HepG2 (cell line): ENCODE measurements around the gene RPH3AL.

Source experiments
- CHD2 ChIP-seq: IDR thresholded peaks from 2 replicates; pipeline ENCODE4 v1.6.1; 2011; ENCODE audit warnings: low read depth, low read length, improper control_type of control experiment
- EZH2 ChIP-seq: conservative IDR thresholded peaks from 2 replicates; pipeline ENCODE4 v1.6.1; 2012; ENCODE audit warnings: mild to moderate bottlenecking, low read depth, low read length, moderate library complexity
- FOXK1 ChIP-seq: sonication (generic); formaldehyde crosslinking; IDR thresholded peaks from 2 replicates; pipeline ENCODE4 v1.4.0; 2020; ENCODE audit warnings: low read depth, missing genetic modification reagents, borderline replicate concordance
- KAT7 ChIP-seq: IDR thresholded peaks from 2 replicates; pipeline ENCODE4 v1.6.1; 2018; ENCODE audit warnings: borderline replicate concordance, missing compliant biosample characterization
- MXI1 ChIP-seq: IDR thresholded peaks from 3 replicates; pipeline ENCODE4 v1.6.1; 2012; ENCODE audit warnings: low read depth, low read length, inconsistent platforms, borderline replicate concordance
- NFYB ChIP-seq: sonication (generic); formaldehyde crosslinking; IDR thresholded peaks from 2 replicates; pipeline ENCODE4 v1.4.0; 2020; ENCODE audit warnings: missing genetic modification reagents
- POLR2A ChIP-seq, 2 experiments: IDR thresholded peaks; 2 replicates each; pipeline ENCODE4 v1.6.1; 2011; ENCODE audit warnings: low read depth in 2 of 2, low read length in 2 of 2, mild to moderate bottlenecking in 1 of 2, moderate library complexity in 1 of 2; ENCODE audit not compliant: insufficient read depth in 1 of 2
- SIN3A ChIP-seq: IDR thresholded peaks from 2 replicates; pipeline ENCODE4 v1.6.1; 2011; ENCODE audit warnings: low read depth, mild to moderate bottlenecking, control low read depth, low read length, borderline replicate concordance
- TAF1 ChIP-seq: sonication (generic); formaldehyde crosslinking; IDR thresholded peaks from 2 replicates; pipeline ENCODE4 v1.4.0; 2020; ENCODE audit warnings: missing genetic modification reagents
- YY1 ChIP-seq: IDR thresholded peaks from 2 replicates; pipeline ENCODE4 v1.6.1; 2011; ENCODE audit warnings: low read length, low read depth, moderate library complexity, mild to moderate bottlenecking; ENCODE audit not compliant: insufficient read depth, insufficient replicate concordance
- ZNF407 ChIP-seq: sonication (generic); formaldehyde crosslinking; IDR thresholded peaks from one replicate; pipeline ENCODE4 v1.5.1; 2020; ENCODE audit warnings: mild to moderate bottlenecking, missing genetic modification reagents; ENCODE audit errors: not compliant biosample characterization
- ZNF605 ChIP-seq: sonication (generic); formaldehyde crosslinking; IDR thresholded peaks from 2 replicates; pipeline ENCODE4 v1.8.0; 2022; ENCODE audit warnings: mild to moderate bottlenecking, missing genetic modification reagents
- ZSCAN5A ChIP-seq: sonication (generic); formaldehyde crosslinking; IDR thresholded peaks from 2 replicates; pipeline ENCODE4 v1.8.0; 2022; ENCODE audit warnings: mild to moderate bottlenecking, missing genetic modification reagents, borderline replicate concordance
- TF ChIP-seq, protein P1 (sequence below), 2 experiments: sonication (generic) in 1 of 2; formaldehyde crosslinking in 1 of 2; IDR thresholded peaks; 2 replicates each; pipeline versions ENCODE4 v1.5.1 to v1.6.1; 2011 to 2020; ENCODE audit warnings: borderline replicate concordance in 1 of 2, low read depth in 1 of 2, low read length in 1 of 2, mild to moderate bottlenecking in 1 of 2, missing genetic modification reagents in 1 of 2, moderate library complexity in 1 of 2

- TF ChIP-seq TAF1 (CRISPR knock-in tag) (no peak), MXI1 (no peak), SIN3A (no peak), POLR2A (IDR thresholded peaks at IDR 0.05; ENCODE audit: insufficient read depth in 1 of 2, low read depth in 2 of 2, low read length in 2 of 2) (no peak), KAT7 (CRISPR knock-in tag) (no peak), CHD2 (no peak), ZSCAN5A (CRISPR knock-in tag) (no peak), ZNF407 (no peak), FOXK1 (CRISPR knock-in tag) (no peak), EZH2 (no peak), ZNF605 (no peak), NFYB (CRISPR knock-in tag) (no peak), YY1 (no peak)
- TF ChIP-seq, protein P1, sequence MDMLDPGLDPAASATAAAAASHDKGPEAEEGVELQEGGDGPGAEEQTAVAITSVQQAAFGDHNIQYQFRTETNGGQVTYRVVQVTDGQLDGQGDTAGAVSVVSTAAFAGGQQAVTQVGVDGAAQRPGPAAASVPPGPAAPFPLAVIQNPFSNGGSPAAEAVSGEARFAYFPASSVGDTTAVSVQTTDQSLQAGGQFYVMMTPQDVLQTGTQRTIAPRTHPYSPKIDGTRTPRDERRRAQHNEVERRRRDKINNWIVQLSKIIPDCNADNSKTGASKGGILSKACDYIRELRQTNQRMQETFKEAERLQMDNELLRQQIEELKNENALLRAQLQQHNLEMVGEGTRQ (IDR thresholded peaks at IDR 0.05; ENCODE audit: low read depth, low read length) = no peak
- TF ChIP-seq, protein P1 (CRISPR knock-in tag; IDR thresholded peaks at IDR 0.05; ENCODE audit: borderline replicate concordance) = no peak
These were observed 86.9 kb downstream of the RPH3AL start for GRCh38 chr17:265718-266117.
